NCI-H2171 (cell line): ENCODE measurements around the gene PSME1.
"Not testable (repeated sequence)": the region's sequence is repeated elsewhere in the genome, so short reads cannot be mapped to it uniquely, and the experiment has no call there.

Experiments used
- DNase-seq: peaks from one replicate; lab custom pipeline; 2025; lab: John Stamatoyannopoulos, UW

PSME1 gene

GRCh38 chr14:24105609-24106239, 30.3 kb upstream of the PSME1 start:
- DNase-seq: not testable (repeated sequence)

DNA sequence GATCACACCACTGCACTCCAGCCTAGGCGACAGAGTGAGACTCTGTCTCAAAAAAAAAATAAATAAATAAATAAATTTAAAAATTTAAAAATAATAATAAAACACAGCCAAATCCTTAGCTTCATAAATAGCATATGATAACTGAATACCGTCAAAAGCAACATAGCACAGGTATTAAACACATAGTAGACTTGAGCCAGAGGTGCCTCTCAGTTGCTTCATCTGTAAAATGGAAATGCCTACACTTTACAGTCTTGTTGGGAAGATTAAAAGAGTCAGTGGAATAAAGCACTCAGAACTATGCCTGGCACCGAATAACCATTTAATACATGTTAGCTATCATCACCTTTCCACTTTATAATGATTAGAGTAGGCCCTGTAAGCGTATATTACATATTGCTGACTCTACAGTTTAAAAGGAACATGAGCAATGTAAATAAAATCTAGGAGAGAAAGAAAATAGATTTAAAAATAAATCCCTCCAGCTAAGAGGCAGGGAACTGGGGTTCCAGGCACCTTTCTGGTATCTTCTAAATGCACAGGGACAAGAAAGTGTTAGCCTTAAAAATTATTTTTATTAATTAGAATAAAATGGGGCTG, 29.2 kb upstream of the PSME1 start:
- DNase-seq: no peak

GRCh38 chr14:24108336-24108874, 27.6 kb upstream of the PSME1 start:
- no peak for DNase-seq

- DNase-seq: no peak
Observed at GRCh38 chr14:24110060-24110459, 25.9 kb upstream of the PSME1 start.

GRCh38 chr14:24110523-24110922, 25.5 kb upstream of the PSME1 start:
- DNase-seq: no peak

- no peak for DNase-seq
Observed at GRCh38 chr14:24113379-24113800, 22.6 kb upstream of the PSME1 start.

DNA sequence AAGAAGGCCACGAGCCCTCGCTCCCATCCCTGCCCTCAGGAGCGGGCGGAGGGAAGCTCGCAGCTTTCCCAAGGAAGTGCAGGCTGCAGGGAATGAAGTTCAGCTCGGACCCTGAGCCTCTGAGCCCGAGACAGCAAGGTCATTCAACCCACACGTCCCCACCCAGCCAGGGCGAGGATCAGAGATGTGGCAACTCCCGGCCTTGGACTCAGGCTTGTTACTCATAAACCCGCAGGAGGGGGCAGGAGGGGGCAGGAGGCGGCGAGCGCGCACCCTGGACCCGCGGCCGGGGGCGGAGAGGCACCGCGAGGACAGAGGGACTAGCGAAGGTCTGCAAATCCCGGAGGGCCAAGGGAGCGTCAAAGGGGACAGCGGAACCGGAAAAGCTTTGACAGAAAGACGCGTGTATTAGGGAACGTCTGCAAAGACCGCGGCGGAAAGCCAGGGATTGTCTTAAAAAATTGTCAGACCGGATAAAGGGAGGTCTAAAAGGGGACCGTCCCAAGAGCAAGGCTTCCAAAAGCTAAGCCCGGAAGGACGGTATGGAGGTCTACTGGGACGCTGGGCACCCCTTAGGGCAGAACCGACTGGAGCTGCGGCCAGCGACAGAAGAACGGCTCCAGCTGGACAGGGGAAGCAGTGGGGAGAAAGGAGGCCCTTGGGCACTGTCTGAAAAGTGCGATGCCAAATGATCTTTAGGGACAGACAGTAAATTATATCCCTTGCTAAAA, 22.0 kb upstream of the PSME1 start:
- peak; percentile 65 for DNase-seq

- DNase-seq: peak; percentile 100
Observed at GRCh38 chr14:24114532-24115421, 21.2 kb upstream of the PSME1 start, which contains the start of the genes DCAF11 and NRL. DCAF11 (plus strand) TSS chr14:24114777; CDS start chr14:24115595, 818 bp downstream. NRL (minus strand) TSS chr14:24114949; CDS start chr14:24082848, 32,101 bp downstream.

DNA sequence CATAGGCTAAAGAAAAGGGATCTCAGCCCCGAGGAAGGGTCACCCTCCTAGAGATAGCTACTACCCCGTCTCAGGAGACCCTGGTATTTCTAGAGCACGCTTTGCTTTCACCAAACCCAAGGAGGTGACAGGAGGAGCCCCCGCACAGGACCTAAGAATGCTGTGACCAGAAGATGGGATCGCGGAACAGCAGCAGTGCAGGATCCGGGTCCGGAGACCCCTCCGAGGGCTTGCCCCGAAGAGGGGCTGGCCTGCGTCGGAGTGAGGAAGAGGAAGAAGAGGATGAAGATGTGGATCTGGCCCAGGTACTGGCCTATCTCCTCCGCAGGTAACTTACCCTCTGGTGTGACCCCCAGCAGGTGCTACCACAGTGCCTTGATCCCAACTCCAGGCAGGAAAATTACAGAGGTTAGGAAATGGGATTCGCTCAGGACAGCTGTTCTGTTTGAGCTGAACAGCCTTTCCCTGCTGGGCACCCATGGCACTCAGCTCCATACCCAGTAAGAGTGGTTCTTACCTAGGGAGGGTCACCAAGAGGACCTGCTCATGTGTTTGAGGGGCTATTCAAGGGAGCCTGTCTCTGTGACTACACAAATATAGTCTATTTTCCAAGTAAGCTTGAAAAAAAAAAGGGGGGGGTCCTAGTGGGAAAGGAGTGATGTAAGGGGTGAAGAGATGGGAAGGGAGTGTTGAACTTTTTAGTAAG, 20.4 kb upstream of the PSME1 start:
- no peak for DNase-seq

GRCh38 chr14:24116128-24116814, 19.7 kb upstream of the PSME1 start:
- DNase-seq: no peak

- no peak for DNase-seq
Observed at GRCh38 chr14:24117179-24117578, 18.8 kb upstream of the PSME1 start.

- DNase-seq: no peak
Observed at GRCh38 chr14:24119691-24120090, 16.3 kb upstream of the PSME1 start.

GRCh38 chr14:24121210-24121609, 14.8 kb upstream of the PSME1 start:
- no peak for DNase-seq

DNA sequence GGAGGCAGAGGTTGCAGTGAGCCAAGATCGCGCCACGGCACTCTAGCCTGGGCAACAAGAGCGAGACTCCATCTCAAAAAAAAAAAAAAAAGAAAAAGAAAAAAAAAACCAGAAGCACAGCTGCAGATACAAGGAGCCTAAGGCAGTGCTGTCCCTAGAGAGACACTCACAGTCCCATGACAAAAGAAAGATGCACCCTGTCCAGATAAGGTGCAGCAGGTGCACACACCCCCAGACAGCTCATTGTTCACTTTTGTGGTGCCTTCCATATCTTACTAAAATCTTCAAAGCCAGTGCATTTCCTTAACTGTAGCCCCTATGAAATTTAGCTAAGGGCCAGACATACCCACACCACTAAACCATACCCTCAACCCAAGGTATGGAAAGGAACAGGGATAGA, 13.6 kb upstream of the PSME1 start:
- DNase-seq: no peak

GRCh38 chr14:24122898-24123297, 13.1 kb upstream of the PSME1 start:
- DNase-seq: no peak

DNA sequence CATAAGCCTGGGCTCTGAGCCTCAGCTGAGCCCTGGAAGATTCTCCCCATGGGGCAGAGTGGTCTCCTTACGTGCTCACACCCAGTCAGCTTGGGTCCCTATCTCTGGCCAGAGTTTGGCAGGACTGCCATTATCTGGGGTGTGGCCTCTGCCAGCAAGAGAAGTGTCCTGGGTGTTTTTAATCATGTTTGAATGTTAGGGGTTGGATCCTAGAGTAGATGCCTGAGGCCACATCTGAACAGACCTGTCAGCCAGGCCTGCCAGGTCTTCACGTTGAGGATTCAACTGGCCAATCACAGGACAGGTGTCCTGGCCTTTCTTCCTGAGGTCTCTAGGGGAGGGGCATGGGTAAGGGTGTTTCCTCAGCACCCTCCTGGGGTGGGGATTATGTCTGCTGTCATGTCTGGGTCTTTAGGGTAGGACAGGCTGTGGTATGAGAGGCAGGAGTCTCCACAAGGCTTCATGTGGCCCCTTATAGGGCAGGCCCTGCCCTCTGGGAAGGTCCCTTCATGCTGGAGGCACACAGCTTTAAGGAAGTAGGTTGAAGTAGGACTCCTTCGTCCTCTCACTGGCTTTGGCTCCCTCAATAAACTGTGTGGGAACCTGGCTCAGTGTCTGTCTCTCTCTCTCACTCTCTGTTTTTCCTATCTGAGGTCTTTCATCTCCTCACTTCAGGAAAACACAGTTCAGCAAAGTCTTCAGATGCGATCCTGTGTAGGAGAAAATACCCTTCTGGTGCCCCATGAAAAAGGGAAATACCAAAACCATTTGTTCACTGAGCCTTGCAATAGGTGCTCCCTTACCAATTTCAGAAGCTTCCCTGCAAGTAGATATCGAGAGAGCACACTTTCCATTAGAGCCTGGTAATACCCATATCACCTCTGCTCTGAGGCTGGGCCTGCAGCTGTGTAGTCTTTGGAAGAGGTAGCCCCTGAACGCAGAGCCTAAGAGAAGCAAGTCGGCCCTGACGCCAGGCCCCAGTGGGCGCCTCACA, 12.3 kb upstream of the PSME1 start:
- no peak for DNase-seq

DNA sequence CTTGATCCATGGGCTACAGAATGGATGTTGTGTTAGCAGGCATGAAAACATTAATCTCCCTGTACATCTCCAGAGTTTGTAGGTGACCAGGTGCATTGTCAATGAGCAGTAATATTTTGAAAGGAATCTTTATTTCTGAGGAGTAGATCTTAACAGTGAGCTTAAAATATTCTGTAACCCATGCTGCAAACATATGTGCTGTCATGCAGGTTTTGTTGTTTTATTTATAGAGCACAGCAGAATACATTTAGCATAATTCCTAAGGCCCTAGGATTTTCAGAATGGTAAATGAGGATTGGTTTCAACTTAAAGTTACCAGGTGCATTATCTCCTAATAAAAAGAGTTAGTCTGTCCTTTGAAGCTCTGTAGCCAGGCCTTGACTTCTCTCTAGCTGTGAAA, 9.1 kb upstream of the PSME1 start:
- no peak for DNase-seq

DNA sequence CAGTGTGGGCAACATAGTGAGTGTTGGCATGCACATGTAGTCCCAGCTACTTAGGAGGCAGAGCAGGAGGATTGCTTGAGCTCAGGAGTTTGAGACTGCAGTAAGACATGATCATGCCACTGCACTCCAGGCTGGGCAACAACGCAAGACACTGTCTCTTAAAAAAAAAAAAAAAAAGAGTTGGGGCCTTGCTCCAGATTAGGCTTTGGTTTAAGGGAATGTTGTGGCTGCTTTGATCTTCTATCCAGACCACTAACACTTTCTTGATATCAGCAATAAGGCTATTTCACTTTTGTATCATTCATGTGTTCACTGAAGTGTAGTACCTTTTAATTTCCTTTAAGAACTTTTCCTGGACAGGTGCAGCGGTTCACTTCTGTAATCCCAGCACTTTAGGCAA, 8.3 kb upstream of the PSME1 start:
- no peak for DNase-seq

GRCh38 chr14:24129410-24129998, 6.5 kb upstream of the PSME1 start:
- DNase-seq: no peak
